Midbrain (tissue), 1 donor: Measurements from ENCODE around the gene KCNJ10.

Experiments
- DNase-seq: peaks from one replicate; lab custom pipeline; 2025; lab: John Stamatoyannopoulos, UW

Gene KCNJ10

GRCh38 chr1:160098852-160099561 is 29.0 kb upstream of the KCNJ10 start:
- DNase-seq, result peak; percentile 96

DNA sequence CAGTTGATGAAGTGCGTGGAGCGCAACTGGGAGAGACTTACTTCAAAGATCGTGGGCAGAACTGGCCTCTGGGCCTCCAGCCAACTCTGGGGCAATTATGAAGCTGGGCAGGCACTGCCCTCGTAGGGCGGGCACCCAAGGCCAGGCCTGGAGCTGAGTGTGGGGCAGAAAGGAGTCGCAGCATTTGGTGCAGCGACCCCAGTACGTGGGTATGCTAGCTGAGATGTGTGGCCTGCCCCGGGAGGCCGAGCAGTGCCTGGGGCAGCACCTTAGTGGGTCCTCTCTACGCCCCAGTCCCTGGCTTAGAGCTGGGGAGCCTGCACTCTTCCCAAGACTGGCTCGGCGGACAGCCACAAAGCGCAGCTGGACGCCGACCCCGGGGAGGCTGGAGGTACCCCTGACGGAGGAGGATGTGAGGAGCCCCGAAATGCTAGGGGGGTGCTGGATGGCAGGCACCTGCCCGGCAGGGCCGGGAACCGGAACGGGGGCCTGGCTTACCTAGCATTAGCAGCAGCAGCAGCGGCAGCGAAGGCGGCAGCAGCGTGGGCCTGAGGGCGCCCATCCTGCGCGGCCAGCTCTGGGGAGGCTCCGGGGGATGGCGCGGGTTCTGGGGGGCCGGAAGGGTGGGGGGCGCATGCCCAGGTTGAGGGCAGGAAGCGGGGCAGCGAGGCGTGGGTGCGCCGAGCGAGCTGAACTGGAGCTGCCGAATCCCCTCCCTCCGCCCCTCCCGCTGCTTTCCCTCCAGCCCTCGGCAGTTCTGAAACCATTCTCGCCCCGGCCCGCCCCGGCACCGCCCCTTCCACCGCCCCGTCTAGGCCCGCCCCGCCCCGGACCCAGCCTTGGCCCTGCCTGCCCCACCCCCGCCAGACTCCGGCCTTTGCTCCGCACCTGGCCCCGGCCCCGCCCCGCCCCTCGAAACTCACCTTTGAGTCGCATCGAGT is 28.2 kb upstream of the KCNJ10 start, which contains the start of gene IGSF8:
Gene IGSF8 (minus strand): TSS at position 709 of the 941 bp plus-strand sequence. CDS start 147 bp downstream, at position 562.
- peak; percentile 89 for DNase-seq

- no peak for DNase-seq
These were observed 27.4 kb upstream of the KCNJ10 start for GRCh38 chr1:160097151-160097910.

DNA sequence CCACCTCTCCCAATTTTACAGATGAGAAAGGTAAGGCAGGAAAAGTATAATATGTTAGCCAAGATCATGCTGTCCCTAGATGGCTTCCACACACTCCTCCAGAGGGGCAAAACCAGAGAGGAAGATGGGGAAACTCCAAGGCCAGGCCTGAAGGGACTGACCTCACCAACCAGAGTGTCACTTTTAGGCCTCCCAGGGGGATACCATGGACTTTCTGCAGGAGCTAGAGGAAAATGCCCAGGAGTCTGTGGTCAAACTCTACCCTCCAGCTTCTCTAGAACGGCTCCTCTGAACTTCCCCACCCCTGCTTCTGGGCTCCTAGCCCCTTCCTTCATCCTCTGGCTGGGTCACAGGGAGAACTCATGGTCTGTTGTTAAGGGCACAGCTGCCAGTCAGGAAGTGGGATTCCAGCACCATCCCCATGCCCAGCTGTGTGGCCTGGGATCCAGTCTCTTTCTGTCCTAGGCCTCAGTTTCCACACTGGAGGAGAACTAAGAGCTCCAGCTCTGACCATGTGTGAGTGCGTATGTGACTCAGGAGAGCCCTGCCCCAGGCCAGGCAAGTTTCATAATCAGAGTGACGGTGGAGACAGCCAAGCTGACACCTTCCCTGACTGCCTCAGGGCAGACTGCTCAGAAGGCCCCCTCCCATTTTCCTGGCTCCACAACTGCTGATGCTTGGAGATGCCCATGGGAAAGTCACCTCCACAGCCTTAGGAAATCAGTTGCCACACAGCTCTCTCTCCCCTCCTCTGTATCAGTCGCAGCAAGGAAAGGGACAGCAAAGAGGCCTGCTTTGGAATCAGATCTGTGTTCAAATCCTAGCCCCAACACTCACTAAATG is 26.5 kb upstream of the KCNJ10 start:
- DNase-seq, result no peak

GRCh38 chr1:160095382-160096105 is 25.6 kb upstream of the KCNJ10 start:
- peak; percentile 85 for DNase-seq

GRCh38 chr1:160094806-160095205 is 24.8 kb upstream of the KCNJ10 start:
- DNase-seq, result no peak

DNA sequence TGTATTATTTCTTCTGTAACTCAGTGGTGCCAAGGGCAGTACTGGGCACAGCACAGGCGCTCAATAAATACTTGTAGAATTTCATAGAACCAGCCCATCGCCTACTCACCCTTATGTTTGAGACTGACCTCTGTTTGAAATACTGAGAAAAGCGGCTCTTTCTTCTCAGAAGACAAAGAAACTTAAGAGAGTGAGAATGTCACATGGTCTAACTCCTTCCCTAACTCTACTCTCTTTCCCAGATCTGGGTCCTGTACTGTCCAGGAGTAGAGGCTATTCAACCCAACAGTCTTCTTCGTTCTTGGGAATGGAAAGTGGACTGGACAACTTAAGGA is 24.3 kb upstream of the KCNJ10 start:
- DNase-seq, result no peak

DNA sequence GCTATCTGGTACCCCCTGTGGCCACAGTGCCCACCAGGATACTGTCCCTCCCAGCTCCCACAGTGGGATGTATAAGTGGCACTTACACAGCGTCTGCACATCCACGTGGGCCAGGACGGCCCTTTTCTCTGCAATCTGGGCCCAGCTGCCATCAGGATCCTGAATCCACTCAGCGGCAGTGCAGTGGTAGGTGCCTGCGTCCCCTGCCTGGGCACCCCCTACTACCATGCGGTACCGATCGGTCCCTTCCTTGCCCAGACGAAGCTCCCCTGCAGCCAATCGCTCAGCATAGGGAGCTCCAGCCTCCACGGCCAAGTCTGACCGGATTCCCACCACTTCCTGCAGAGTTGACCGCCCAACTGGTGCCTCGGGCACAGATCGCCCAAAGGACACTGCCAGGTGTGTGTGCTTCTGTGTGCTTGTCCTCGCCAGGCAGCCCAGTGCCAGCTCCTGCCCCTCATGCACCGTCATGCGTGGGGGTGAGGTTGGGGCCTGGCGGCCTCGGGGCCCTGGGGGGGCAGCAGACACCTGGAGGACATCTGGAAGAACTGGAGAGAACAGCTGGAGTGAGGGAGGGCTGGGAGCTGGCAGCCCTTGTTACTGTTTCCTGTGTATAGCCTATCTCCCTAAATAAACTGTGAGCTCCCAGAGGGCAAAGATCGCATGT is 23.8 kb upstream of the KCNJ10 start:
- DNase-seq, result no peak

DNA sequence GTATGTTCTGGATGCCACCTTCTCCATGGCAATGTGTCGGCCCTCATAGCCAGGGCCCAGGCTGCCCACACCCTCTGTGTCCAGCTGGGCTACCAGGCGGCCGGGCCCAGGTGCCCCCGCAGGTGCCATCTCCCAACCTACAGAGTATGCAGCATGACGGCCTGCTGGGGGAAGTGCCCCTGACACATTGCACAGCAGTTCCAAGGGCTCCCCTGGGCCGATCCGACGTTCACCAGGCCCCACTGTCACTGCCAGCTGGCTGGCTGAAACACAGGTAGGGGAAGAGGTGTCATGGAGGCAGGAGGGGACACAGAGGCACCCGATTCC is 23.1 kb upstream of the KCNJ10 start:
- DNase-seq, result no peak

DNA sequence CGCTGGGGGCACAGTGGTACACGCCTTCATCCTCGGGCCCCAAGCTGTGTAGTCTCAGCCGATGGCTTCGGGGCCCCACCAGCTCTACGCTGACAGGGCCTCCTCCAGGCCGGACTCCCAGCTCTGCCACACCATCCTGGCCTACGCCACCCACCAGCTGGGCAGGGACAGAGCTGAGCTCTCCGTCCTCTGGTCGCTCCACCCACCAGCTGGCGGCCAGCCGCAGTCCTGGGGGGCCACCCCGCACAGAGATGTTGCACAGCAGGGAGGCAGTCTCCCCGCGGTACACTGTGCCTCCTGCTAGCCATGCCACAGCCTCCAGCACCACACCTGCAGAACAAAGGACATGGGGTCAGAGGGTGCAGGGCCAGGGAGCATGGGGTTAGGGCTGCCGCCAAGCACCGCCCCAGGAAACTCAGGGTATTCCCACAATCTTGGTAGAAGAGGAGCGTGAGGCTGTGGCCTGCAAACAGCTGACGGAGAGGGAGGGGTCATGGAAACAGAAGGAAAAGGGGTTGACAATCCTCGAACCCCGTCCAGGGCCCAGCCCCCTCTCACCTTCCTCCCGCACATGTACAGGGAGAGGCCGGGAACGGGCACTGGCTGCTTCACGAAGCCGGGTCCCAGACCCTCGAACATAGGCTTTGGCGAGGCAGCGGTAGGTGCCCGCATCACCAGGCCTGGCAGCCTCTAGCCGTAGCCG is 22.6 kb upstream of the KCNJ10 start:
- peak; percentile 45 for DNase-seq

GRCh38 chr1:160091666-160092223 is 21.8 kb upstream of the KCNJ10 start:
- no peak for DNase-seq

DNA sequence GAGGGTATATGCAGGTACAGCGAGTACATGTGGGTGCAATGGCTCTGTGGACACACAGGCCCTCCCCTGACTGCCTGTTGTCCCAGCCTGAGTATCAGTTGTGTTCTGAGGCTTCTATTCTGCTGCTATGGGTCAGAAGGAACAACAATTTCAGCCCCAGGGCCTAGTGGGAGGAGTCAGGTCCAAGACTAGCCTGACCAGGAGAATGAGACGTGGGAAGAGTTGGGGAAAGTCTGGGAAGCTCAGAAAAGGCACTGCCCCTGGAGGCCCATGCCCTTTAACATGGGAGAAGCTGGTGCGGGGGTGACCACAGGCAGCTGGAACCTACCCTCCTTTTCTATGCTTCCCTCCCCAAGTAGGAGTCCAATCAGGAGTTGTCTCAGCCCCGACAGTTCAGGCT is 20.8 kb upstream of the KCNJ10 start:
- DNase-seq, result no peak

- DNase-seq, result no peak
These were observed 19.9 kb upstream of the KCNJ10 start for GRCh38 chr1:160089883-160090282.

- no peak for DNase-seq
These were observed 17.2 kb upstream of the KCNJ10 start for GRCh38 chr1:160087118-160087662.

GRCh38 chr1:160086456-160086892 is 16.5 kb upstream of the KCNJ10 start:
- peak; percentile 43 for DNase-seq

GRCh38 chr1:160085686-160086455 is 15.9 kb upstream of the KCNJ10 start:
- peak; percentile 91 for DNase-seq

- DNase-seq, result no peak
These were observed 14.9 kb upstream of the KCNJ10 start for GRCh38 chr1:160084771-160085321.
